OCI-LY3 (cell line): Measurements from ENCODE around the gene ADTRP.

Experiments
- H2AFZ ChIP-seq: fragments of 200-600, 300-600 bp; shearing (Covaris generic); 2 replicates; pipeline ENCODE4 v1.6.0; 2014; ENCODE audit warnings: antibody characterized with exemption, low read depth, low read length
- H3K27ac ChIP-seq: fragments of 200-600, 300-600 bp; sonication (generic); 2 replicates; pipeline ENCODE4 v1.5.1; 2014; ENCODE audit warnings: mild to moderate bottlenecking, low read length, moderate library complexity, mixed read lengths
- H3K27me3 ChIP-seq: fragments of 200-600, 300-600 bp; sonication (generic); 2 replicates; pipeline ENCODE4 v1.6.1; 2014; ENCODE audit warnings: low read depth, low read length, mixed read lengths
- H3K36me3 ChIP-seq: fragments of 200-600, 300-600 bp; sonication (generic); replicated peaks from 2 replicates; pipeline ENCODE3; 2014; ENCODE audit warnings: low read depth, low read length, mixed read lengths
- H3K4me1 ChIP-seq: fragments of 300-600, 200-600 bp; sonication (generic); 2 replicates; pipeline ENCODE4 v1.6.1; 2014; ENCODE audit warnings: low read length, mixed read lengths
- H3K4me2 ChIP-seq: fragments of 200-600, 300-600 bp; sonication (generic); 2 replicates; pipeline ENCODE4 v1.6.1; 2014; ENCODE audit warnings: low read length, mixed read lengths
- H3K4me3 ChIP-seq: fragments of 300-600, 200-600 bp; sonication (generic); 2 replicates; pipeline ENCODE4 v1.5.1; 2014; ENCODE audit warnings: antibody characterized with exemption, mild to moderate bottlenecking, low read length, moderate library complexity
- H3K79me2 ChIP-seq: fragments of 300-600, 200-600 bp; shearing (Covaris generic); 2 replicates; pipeline ENCODE4 v1.6.1; 2014; ENCODE audit warnings: mild to moderate bottlenecking, low read length, mixed read lengths
- H3K9ac ChIP-seq: fragments of 300-600, 200-600 bp; shearing (Covaris generic); 2 replicates; pipeline ENCODE4 v1.6.0; 2014; ENCODE audit warnings: mild to moderate bottlenecking, low read length, moderate library complexity
- H3K9me3 ChIP-seq: fragments of 200-600, 300-600 bp; shearing (Covaris generic); 2 replicates; pipeline ENCODE4 v1.6.1; 2014; ENCODE audit warnings: low read length, mixed read lengths; ENCODE audit not compliant: insufficient read depth
- H4K20me1 ChIP-seq: fragments of 200-600, 300-600 bp; sonication (generic); 2 replicates; pipeline ENCODE4 v1.6.1; 2016; ENCODE audit warnings: low read length, mixed read lengths; ENCODE audit not compliant: insufficient read depth
- EZH2phosphoT487 ChIP-seq: fragments of 200-600 bp; shearing (Covaris generic); IDR thresholded peaks from 2 replicates; pipeline ENCODE4 v1.6.1; 2018; ENCODE audit warnings: antibody characterized with exemption, mixed run types, low read depth
- TF ChIP-seq, protein P1 (sequence below): fragments of 200-600, 300-600 bp; sonication (generic); IDR thresholded peaks from 2 replicates; pipeline ENCODE4 v1.5.1; 2014; ENCODE audit warnings: antibody characterized with exemption, low read length, low read depth

ADTRP gene

DNA sequence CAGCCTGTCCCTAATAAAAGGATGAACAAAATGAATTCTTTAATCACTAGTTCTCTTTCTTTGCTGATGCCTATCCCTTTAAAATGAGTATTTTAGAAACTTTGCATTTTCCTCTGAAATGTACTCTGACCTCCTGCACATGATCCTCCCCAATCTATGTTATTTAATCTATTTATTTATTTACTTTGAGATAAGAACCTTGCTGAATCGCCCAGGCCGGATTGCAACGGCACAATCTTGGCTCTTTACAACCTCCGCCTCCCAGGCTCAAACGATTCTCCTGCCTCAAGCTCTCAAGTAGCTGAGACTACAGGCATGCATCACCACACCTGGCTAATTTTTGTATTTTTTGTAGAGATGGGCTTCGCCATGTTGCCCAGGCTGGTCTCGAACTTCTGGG is 27.9 kb downstream of the ADTRP start:
- no peaks in the 10 kb centered on the region for H3K9me3 ChIP-seq
- no peaks in the 10 kb centered on the region for H3K36me3 ChIP-seq
- H3K27ac ChIP-seq = no peak overlapping the region
- no peak overlapping the region for H2AFZ ChIP-seq
- no peaks in the 10 kb centered on the region for H3K4me1 ChIP-seq
- H3K4me2 ChIP-seq = no peak overlapping the region
- no peak for TF ChIP-seq EZH2phosphoT487
- TF ChIP-seq, protein P1, sequence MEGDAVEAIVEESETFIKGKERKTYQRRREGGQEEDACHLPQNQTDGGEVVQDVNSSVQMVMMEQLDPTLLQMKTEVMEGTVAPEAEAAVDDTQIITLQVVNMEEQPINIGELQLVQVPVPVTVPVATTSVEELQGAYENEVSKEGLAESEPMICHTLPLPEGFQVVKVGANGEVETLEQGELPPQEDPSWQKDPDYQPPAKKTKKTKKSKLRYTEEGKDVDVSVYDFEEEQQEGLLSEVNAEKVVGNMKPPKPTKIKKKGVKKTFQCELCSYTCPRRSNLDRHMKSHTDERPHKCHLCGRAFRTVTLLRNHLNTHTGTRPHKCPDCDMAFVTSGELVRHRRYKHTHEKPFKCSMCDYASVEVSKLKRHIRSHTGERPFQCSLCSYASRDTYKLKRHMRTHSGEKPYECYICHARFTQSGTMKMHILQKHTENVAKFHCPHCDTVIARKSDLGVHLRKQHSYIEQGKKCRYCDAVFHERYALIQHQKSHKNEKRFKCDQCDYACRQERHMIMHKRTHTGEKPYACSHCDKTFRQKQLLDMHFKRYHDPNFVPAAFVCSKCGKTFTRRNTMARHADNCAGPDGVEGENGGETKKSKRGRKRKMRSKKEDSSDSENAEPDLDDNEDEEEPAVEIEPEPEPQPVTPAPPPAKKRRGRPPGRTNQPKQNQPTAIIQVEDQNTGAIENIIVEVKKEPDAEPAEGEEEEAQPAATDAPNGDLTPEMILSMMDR = no peak
- no peaks in the 10 kb centered on the region for H3K79me2 ChIP-seq
- H3K27me3 ChIP-seq = no peaks in the 10 kb centered on the region
- no peaks in the 10 kb centered on the region for H4K20me1 ChIP-seq
- H3K9ac ChIP-seq = no peak overlapping the region
- no peak overlapping the region for H3K4me3 ChIP-seq

DNA sequence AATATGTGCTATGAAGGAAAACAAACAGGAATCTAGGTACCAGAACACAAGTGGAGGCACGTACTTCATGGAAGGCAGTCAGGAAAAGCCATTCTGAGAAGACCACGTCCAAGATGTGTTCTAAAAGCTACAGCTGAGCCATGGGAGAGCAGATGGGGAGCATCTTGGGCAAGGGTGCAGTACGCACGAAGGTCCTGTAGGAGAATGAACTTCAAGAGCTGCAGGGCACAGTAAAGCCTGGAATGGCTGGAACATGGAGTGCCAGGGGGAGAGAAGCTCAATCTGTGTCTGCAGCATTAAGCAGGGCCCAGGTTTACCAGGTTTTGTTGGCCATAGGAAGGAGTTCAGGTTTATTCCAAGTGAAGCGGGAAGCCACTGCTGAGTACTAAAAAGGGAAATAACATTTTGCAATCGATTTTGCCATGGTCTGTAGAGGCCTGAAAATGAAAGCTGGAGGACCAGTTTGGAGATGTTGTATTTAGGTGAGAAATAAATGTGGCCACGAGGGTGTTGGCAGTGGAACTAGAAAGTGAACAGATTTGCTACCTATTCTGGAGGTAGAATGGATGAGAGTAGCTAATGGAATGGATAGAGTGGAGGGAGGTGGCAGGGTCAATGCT is 29.9 kb downstream of the ADTRP start:
- Histone ChIP-seq H3K27me3 (no peaks in the 10 kb centered on the region), H3K4me3 (no peak overlapping the region), H3K9ac (no peak overlapping the region), H3K36me3 (no peaks in the 10 kb centered on the region), H3K79me2 (no peaks in the 10 kb centered on the region), H2AFZ (no peak overlapping the region), H3K27ac (no peak overlapping the region), H3K9me3 (no peaks in the 10 kb centered on the region), H3K4me2 (no peak overlapping the region), H4K20me1 (no peaks in the 10 kb centered on the region), H3K4me1 (no peaks in the 10 kb centered on the region)
- TF ChIP-seq, protein P1 = no peak
- TF ChIP-seq EZH2phosphoT487 = no peak

DNA sequence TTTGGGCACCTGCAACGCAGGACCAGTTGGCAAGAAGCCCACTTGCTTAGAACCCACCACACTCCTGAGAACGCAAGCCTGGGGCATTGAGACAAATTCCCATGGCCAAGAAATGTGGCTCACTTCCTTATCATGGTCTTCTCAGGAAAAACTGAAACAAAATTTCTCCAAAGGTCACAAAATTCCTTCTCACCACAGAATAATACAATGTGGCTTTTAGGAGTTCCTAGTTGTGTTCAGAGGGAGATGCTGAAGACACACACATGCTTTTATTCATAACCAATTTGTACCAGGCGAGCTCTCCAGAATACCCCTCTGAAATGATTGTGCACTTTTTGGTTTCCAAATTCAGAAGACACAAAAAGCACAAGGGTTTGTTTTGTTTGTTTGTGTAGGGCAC is 31.6 kb downstream of the ADTRP start:
- H3K36me3 ChIP-seq = no peaks in the 10 kb centered on the region
- TF ChIP-seq EZH2phosphoT487 = no peak
- TF ChIP-seq, protein P1 = no peak

DNA sequence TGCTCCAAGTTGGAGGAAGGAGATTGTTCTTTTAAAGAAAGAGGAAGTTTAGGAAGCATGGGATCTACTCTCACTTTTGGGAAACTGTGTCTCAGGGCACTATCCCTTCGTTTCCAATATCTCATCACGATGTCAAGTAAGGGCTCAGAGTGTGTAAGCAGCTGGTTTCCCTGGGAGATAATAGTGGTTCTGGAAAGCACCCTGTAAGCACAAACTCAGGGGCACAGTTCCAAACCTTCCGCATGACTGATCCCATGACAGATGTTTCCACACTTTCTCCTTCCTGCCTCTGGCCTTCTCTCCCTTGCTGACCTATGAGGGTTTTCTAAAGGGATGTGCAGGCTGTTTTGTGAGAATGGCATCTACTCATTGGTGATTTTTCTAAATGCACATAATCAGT is 33.9 kb downstream of the ADTRP start:
- no peaks in the 10 kb centered on the region for H3K79me2 ChIP-seq
- H3K27ac ChIP-seq = no peak overlapping the region
- no peaks in the 10 kb centered on the region for H4K20me1 ChIP-seq
- H3K36me3 ChIP-seq = no peaks in the 10 kb centered on the region
- no peak overlapping the region for H3K4me2 ChIP-seq
- no peak overlapping the region for H3K9ac ChIP-seq
- H3K27me3 ChIP-seq = no peaks in the 10 kb centered on the region
- H3K4me1 ChIP-seq = no peaks in the 10 kb centered on the region
- no peaks in the 10 kb centered on the region for H3K9me3 ChIP-seq
- TF ChIP-seq, protein P1 = no peak
- no peak for TF ChIP-seq EZH2phosphoT487
- no peak overlapping the region for H2AFZ ChIP-seq
- H3K4me3 ChIP-seq = no peak overlapping the region

More for the DNA sequence above, 31.6 kb downstream of the ADTRP start:
- Histone ChIP-seq H3K27ac (no peak overlapping the region), H3K9me3 (no peaks in the 10 kb centered on the region), H4K20me1 (no peaks in the 10 kb centered on the region), H3K27me3 (no peaks in the 10 kb centered on the region), H3K79me2 (no peaks in the 10 kb centered on the region), H3K4me3 (no peak overlapping the region), H3K4me1 (no peaks in the 10 kb centered on the region), H2AFZ (no peak overlapping the region), H3K4me2 (no peak overlapping the region), H3K9ac (no peak overlapping the region)
